ENCODE data around the gene RTP2. TPM values are rescaled to one million over a fixed set of nuclear protein-coding genes. Genes with fewer than 3 reads are reported as not detected.
"Not testable (repeated sequence)": the region's sequence is repeated elsewhere in the genome, so short reads cannot be mapped to it uniquely, and the experiment has no call there.

The RTP2 gene
- total RNA-seq, 4 donors from 2014 or later, result not detected

GRCh38 chr3:187689984-187690383 is 12.4 kb downstream of the RTP2 start:
- Histone ChIP-seq H3K27ac (no peak overlapping the region), H3K9me3 (no peaks in the 10 kb centered on the region), H3K4me3 (no peak overlapping the region), H3K27me3 (peaks cover 0 to 48% (median 0%) of the 10 kb centered on the region in 4 donors), H3K36me3 (no peaks in the 10 kb centered on the region), H3K4me1 (no peaks in the 10 kb centered on the region)
- TF ChIP-seq POLR2A (IDR thresholded peaks at IDR 0.05), result no peak
- TF ChIP-seq, protein P1, sequence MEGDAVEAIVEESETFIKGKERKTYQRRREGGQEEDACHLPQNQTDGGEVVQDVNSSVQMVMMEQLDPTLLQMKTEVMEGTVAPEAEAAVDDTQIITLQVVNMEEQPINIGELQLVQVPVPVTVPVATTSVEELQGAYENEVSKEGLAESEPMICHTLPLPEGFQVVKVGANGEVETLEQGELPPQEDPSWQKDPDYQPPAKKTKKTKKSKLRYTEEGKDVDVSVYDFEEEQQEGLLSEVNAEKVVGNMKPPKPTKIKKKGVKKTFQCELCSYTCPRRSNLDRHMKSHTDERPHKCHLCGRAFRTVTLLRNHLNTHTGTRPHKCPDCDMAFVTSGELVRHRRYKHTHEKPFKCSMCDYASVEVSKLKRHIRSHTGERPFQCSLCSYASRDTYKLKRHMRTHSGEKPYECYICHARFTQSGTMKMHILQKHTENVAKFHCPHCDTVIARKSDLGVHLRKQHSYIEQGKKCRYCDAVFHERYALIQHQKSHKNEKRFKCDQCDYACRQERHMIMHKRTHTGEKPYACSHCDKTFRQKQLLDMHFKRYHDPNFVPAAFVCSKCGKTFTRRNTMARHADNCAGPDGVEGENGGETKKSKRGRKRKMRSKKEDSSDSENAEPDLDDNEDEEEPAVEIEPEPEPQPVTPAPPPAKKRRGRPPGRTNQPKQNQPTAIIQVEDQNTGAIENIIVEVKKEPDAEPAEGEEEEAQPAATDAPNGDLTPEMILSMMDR (IDR thresholded peaks at IDR 0.05), result no peak
- intact Hi-C loops (cut with DNase I), result no loop called here
- WGBS, 2 donors, result 24 to 37% methylated on average over 4 of the region's 4 CpGs
- no peak for DNase-seq

DNA sequence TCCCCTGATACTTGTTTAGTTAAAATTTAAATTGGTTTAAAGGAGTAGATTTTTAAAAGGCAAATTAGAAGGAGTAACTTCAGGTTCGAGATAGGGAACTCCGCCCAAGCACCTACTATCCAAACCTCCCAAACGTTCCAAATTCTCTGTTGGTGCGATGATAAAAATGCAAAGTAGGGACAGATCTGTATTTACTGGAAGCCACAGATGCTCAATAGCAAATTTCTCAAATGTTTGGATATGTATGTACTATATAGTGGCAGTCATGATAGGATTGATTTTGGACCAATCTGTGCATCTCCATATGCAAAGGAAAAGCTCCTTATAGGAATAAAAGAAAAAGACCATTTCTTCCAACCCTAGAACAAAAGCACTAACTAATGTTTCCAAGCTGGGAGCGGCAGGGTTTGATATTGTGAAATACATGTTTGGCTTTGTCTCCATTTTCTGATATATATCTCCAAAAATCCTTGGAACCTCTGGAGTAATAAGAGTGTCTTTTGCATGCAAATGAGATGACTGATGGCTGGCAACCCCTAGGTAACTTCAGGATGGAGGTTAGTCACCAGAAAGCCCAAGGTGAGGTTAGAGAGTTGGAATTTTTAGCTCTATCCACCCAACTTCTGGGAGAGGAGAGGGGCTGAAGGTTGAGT is 15.6 kb downstream of the RTP2 start:
- no peaks in the 10 kb centered on the region for H3K9me3 ChIP-seq
- H3K4me3 ChIP-seq, result no peak overlapping the region
- intact Hi-C loops (cut with DNase I), result no loop called here
- TF ChIP-seq, protein P1 (IDR thresholded peaks at IDR 0.05), result no peak
- no peak for TF ChIP-seq POLR2A (IDR thresholded peaks at IDR 0.05)
- H3K4me1 ChIP-seq, result no peaks in the 10 kb centered on the region
- 89 to 92% methylated on average over 5 of the region's 5 CpGs for WGBS, 2 donors
- peaks cover 0 to 27% (median 0%) of the 10 kb centered on the region in 4 donors for H3K27me3 ChIP-seq
- DNase-seq, result no peak
- no peak overlapping the region for H3K27ac ChIP-seq
- no peaks in the 10 kb centered on the region for H3K36me3 ChIP-seq

- no peak overlapping the region for H3K27ac ChIP-seq
- no peaks in the 10 kb centered on the region for H3K36me3 ChIP-seq
- no peak for DNase-seq
- H3K4me3 ChIP-seq, result no peak overlapping the region
- H3K27me3 ChIP-seq, result peaks cover 0 to 26% (median 0%) of the 10 kb centered on the region in 4 donors
- intact Hi-C loops (cut with DNase I), result no loop called here
- WGBS, 2 donors, result 89 to 90% methylated on average over 7 of the region's 7 CpGs
- no peaks in the 10 kb centered on the region for H3K4me1 ChIP-seq
- H3K9me3 ChIP-seq, result no peaks in the 10 kb centered on the region
- TF ChIP-seq POLR2A (IDR thresholded peaks at IDR 0.05), result no peak
- TF ChIP-seq, protein P1 (IDR thresholded peaks at IDR 0.05), result no peak
These were observed 16.4 kb downstream of the RTP2 start for GRCh38 chr3:187685948-187686347.

DNA sequence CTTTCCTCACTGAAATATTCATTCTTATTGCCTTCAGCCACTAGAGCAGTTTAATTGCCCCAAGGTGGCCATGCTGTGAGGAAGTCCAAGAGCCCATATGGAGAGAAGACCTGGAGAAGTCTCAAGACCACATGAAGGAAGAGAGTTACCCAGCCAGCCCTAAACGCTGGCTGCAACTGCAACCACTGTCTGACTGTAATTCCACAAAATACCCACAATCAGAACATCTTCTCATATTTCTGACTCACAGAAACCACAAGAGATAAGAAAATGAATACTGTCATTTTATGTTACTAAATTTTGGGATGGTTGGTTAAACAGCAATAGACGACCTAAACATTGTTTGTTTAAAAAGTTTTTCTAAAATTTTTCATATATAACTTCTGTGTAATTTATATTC is 17.5 kb downstream of the RTP2 start:
- intact Hi-C loops (cut with DNase I), result loop anchor here (5.0 kb wide), 1 partner anchor 463 kb away; no protein-coding TSS in a partner anchor
- Histone ChIP-seq H3K36me3 (no peaks in the 10 kb centered on the region), H3K27ac (no peak overlapping the region), H3K9me3 (no peaks in the 10 kb centered on the region), H3K4me1 (no peaks in the 10 kb centered on the region), H3K4me3 (no peak overlapping the region), H3K27me3 (peaks cover 0 to 32% (median 0%) of the 10 kb centered on the region in 4 donors)
- TF ChIP-seq, protein P1 (IDR thresholded peaks at IDR 0.05), result no peak
- TF ChIP-seq POLR2A (IDR thresholded peaks at IDR 0.05), result no peak
- WGBS, 2 donors, result 52 to 57% methylated on average over 2 of the region's 2 CpGs
- DNase-seq, result no peak

DNA sequence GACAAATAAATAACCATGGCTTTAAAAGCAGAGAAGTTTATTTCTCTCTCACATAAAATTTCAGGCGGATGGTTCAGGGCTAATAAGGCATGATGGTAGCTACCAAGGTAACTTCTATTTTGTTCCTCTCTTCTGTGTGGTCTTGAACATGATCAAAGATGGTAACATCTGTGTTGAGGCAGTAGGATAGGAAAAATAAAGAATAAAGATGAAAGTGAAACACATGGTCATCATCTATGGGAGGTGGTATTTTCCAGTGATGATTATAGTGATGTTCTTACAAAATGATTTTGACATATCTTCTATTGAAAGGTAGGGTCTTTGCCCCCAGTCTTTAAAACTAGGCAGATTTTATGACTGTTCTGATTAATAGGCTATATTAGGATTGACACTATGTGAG is 17.9 kb downstream of the RTP2 start:
- no peak for DNase-seq
- Histone ChIP-seq H3K9me3 (no peaks in the 10 kb centered on the region), H3K4me3 (no peak overlapping the region), H3K27ac (no peak overlapping the region), H3K27me3 (peaks cover 0 to 35% (median 0%) of the 10 kb centered on the region in 4 donors), H3K4me1 (peaks cover 0 to 3% (median 0%) of the 10 kb centered on the region in 3 donors), H3K36me3 (no peaks in the 10 kb centered on the region)
- intact Hi-C loops (cut with DNase I), result loop anchor here (5.0 kb wide), 1 partner anchor 462 kb away; no protein-coding TSS in a partner anchor
- TF ChIP-seq, protein P1 (IDR thresholded peaks at IDR 0.05), result no peak
- no peak for TF ChIP-seq POLR2A (IDR thresholded peaks at IDR 0.05)
- WGBS, 2 donors, result 91 to 95% methylated on average over 1 of the region's 1 CpG

GRCh38 chr3:187681756-187682155 is 20.6 kb downstream of the RTP2 start:
- WGBS, 2 donors, result 77 to 86% methylated on average over 9 to 10 of the region's 11 CpGs
- intact Hi-C loops (cut with DNase I), result loop anchor here (5.0 kb wide), 1 partner anchor 459 kb away; no protein-coding TSS in a partner anchor
- not testable (repeated sequence) for DNase-seq, H3K4me1 ChIP-seq, H3K4me3 ChIP-seq, H3K27ac ChIP-seq, H3K36me3 ChIP-seq, H3K9me3 ChIP-seq
- H3K27me3 ChIP-seq, result peaks cover 0 to 33% (median 0%) of the 10 kb centered on the region in 4 donors

Data from esophagus squamous epithelium (tissue), 5 donors.